IPS-11a (cell line): ENCODE data around the gene TMEM184B.

Experiments
- H3K4me3 ChIP-seq: one replicate; pipeline ENCODE4 v1.5.1; 2013; ENCODE audit warnings: low read depth, low read length, control low read depth

The TMEM184B gene

GRCh38 chr22:38207898-38208432 is 64.8 kb downstream of the TMEM184B start:
- H3K4me3 ChIP-seq: no peak overlapping the region

GRCh38 chr22:38205261-38206128 is 67.3 kb downstream of the TMEM184B start:
- no peak overlapping the region for H3K4me3 ChIP-seq

GRCh38 chr22:38204784-38205183 is 68.0 kb downstream of the TMEM184B start:
- H3K4me3 ChIP-seq: no peak overlapping the region

GRCh38 chr22:38203855-38204514 is 68.8 kb downstream of the TMEM184B start:
- H3K4me3 ChIP-seq: no peak overlapping the region

- H3K4me3 ChIP-seq: peak overlapping the region; percentile 80
Observed at GRCh38 chr22:38203090-38203810, 69.6 kb downstream of the TMEM184B start.

- peak overlapping the region; percentile 80 for H3K4me3 ChIP-seq
Observed at GRCh38 chr22:38202437-38203089, 70.2 kb downstream of the TMEM184B start.

- peak within 1 kb of the TSS; percentile 80 for H3K4me3 ChIP-seq
Observed at GRCh38 chr22:38201711-38202436, 70.9 kb downstream of the TMEM184B start, which contains the start of gene MAFF. MAFF (plus strand) TSS chr22:38201994; CDS start chr22:38213854, 11,860 bp downstream.

- peak overlapping the region; percentile 34 for H3K4me3 ChIP-seq
Observed at GRCh38 chr22:38201371-38201710, 71.5 kb downstream of the TMEM184B start.

GRCh38 chr22:38199826-38200559 is 72.8 kb downstream of the TMEM184B start:
- H3K4me3 ChIP-seq: no peak overlapping the region

GRCh38 chr22:38196791-38197419 is 75.9 kb downstream of the TMEM184B start:
- H3K4me3 ChIP-seq: no peak overlapping the region

- H3K4me3 ChIP-seq: no peak overlapping the region
Observed at GRCh38 chr22:38193580-38193979, 79.2 kb downstream of the TMEM184B start.

GRCh38 chr22:38192475-38192863 is 80.3 kb downstream of the TMEM184B start:
- H3K4me3 ChIP-seq: no peak overlapping the region

GRCh38 chr22:38191731-38192474 is 80.9 kb downstream of the TMEM184B start:
- H3K4me3 ChIP-seq: no peak overlapping the region

- no peak overlapping the region for H3K4me3 ChIP-seq
Observed at GRCh38 chr22:38191055-38191454, 81.8 kb downstream of the TMEM184B start.

GRCh38 chr22:38190581-38190980 is 82.2 kb downstream of the TMEM184B start:
- no peak overlapping the region for H3K4me3 ChIP-seq

- no peak overlapping the region for H3K4me3 ChIP-seq
Observed at GRCh38 chr22:38189104-38189503, 83.7 kb downstream of the TMEM184B start.

GRCh38 chr22:38187413-38188212 is 85.2 kb downstream of the TMEM184B start:
- H3K4me3 ChIP-seq: no peak overlapping the region
